Mesendoderm (in vitro differentiated cells): ENCODE results near the gene MECP2.

Experiments
- DNase-seq: peaks from one replicate; pipeline ENCODE4 v3.0.0; 2013
- H2AK5ac ChIP-seq: 2 replicates; pipeline ENCODE4 v1.6.1; 2013; ENCODE audit warnings: low read length, inconsistent platforms
- H2BK120ac ChIP-seq: 2 replicates; pipeline ENCODE4 v1.6.1; 2013; ENCODE audit warnings: low read depth, mild to moderate bottlenecking, low read length, moderate library complexity, mixed read lengths
- H2BK15ac ChIP-seq: replicated peaks from 2 replicates; pipeline ENCODE4 v1.6.1; 2013; ENCODE audit warnings: low read depth, mild to moderate bottlenecking, moderate library complexity
- H2BK5ac ChIP-seq: 2 replicates; pipeline ENCODE4 v1.6.1; 2013; ENCODE audit warnings: low read length, inconsistent platforms
- H3K18ac ChIP-seq: 2 replicates; pipeline ENCODE4 v1.6.1; 2013; ENCODE audit warnings: mild to moderate bottlenecking, low read length, mixed read lengths
- H3K23ac ChIP-seq: one replicate; pipeline ENCODE4 v1.6.1; 2013; ENCODE audit warnings: low read length
- H3K27ac ChIP-seq: 2 replicates; pipeline ENCODE4 v1.5.1; 2013; ENCODE audit warnings: low read depth, mild to moderate bottlenecking, inconsistent platforms, low read length, moderate library complexity
- H3K27me3 ChIP-seq: 2 replicates; pipeline ENCODE4 v1.6.1; 2013; ENCODE audit warnings: low read length, control low read depth, mild to moderate bottlenecking, inconsistent platforms; ENCODE audit not compliant: insufficient read depth, poor library complexity
- H3K36me3 ChIP-seq: 2 replicates; pipeline ENCODE4 v1.6.1; 2013; ENCODE audit warnings: low read length, inconsistent platforms; ENCODE audit not compliant: control insufficient read depth, insufficient read depth
- H3K4ac ChIP-seq: one replicate; pipeline ENCODE4 v1.6.1; 2013; ENCODE audit warnings: low read depth, mild to moderate bottlenecking, low read length, moderate library complexity
- H3K4me1 ChIP-seq: 2 replicates; pipeline ENCODE4 v1.6.1; 2013; ENCODE audit warnings: low read depth, low read length, inconsistent platforms; ENCODE audit not compliant: control insufficient read depth
- H3K4me2 ChIP-seq: 2 replicates; pipeline ENCODE4 v1.6.1; 2013; ENCODE audit warnings: low read length
- H3K4me3 ChIP-seq: 2 replicates; pipeline ENCODE4 v1.5.1; 2013; ENCODE audit warnings: mild to moderate bottlenecking, low read length
- H3K56ac ChIP-seq: one replicate; pipeline ENCODE4 v1.6.1; 2013; ENCODE audit warnings: low read length
- H3K79me1 ChIP-seq: 2 replicates; pipeline ENCODE4 v1.6.1; 2013; ENCODE audit warnings: low read length, inconsistent platforms
- H3K79me2 ChIP-seq: 2 replicates; pipeline ENCODE4 v1.6.1; 2013; ENCODE audit warnings: mild to moderate bottlenecking, low read length; ENCODE audit not compliant: control insufficient read depth, insufficient read depth
- H3K9ac ChIP-seq: 2 replicates; pipeline ENCODE4 v1.6.1; 2013; ENCODE audit warnings: low read length, inconsistent platforms
- H4K5ac ChIP-seq: one replicate; pipeline ENCODE4 v1.6.1; 2013; ENCODE audit warnings: low read length
- H4K8ac ChIP-seq: one replicate; pipeline ENCODE4 v1.6.1; 2013; ENCODE audit warnings: low read depth, mild to moderate bottlenecking, control low read depth, low read length, moderate library complexity
- WGBS: extraction: QIAGEN DNeasy Blood & Tissue Kit; methylation state at CpG from one replicate; pipeline ENCODE4 v1.1.7; 2013; ENCODE audit warnings: low lambda C conversion rate, missing lambda C conversion rate; ENCODE audit not compliant: insufficient coverage; ENCODE audit errors: extremely low coverage; 5-methylcytosine and 5-hydroxymethylcytosine counted together

MECP2 gene

DNA sequence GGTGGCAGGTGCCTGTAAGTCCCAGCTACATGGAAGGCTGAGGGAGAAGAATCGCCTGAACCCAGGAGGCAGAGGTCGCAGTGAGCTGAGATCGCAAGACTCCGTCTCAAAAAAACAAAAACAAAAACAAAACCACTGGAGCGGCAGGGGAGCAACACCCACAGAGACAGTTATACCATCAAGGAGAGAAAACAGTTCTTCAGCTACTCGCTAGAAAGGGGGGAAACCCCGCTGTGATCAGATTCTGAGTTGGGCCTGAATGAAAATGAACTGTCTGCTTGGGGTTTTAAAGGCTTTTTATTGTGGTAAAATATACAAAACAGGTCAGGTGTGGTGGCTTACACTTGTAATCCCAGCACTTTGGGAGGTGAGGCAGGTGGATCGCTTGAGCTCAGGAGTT, 61.0 kb downstream of the MECP2 start:
- no peak for DNase-seq
- WGBS, result no CpG with 5 or more reads among the region's 8 CpGs

DNA sequence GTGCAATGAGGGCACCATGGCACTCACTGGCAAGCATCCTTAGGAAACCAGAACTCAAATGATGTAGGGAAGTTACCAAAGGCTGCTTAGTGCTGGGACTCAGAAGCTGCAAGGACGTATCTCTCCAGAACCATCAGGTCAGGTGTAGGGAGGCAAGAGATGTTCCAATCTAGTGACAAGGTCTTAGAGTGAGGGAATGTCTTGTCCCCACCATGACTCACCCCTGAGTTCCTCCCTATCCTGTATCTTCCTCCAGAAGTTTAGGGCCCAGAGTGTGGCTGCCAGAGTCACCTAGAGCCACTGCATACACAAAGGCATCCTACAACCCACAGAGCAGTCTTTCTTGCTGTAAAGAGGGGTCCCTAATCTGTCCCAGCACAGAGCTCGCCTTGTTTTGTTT, 63.7 kb downstream of the MECP2 start:
- no peaks in the 10 kb centered on the region for H3K79me1 ChIP-seq
- no CpG with 5 or more reads among the region's 2 CpGs for WGBS
- no peaks in the 10 kb centered on the region for H3K36me3 ChIP-seq

More for the DNA sequence above, 61.0 kb downstream of the MECP2 start:
- H4K5ac ChIP-seq, result no peak overlapping the region
- H3K56ac ChIP-seq, result no peak overlapping the region
- no peak overlapping the region for H3K23ac ChIP-seq
- no peaks in the 10 kb centered on the region for H3K4me1 ChIP-seq
- H3K27ac ChIP-seq, result no peak overlapping the region
- no peak overlapping the region for H3K4me2 ChIP-seq
- H3K27me3 ChIP-seq, result no peaks in the 10 kb centered on the region
- H2AK5ac ChIP-seq, result no peak overlapping the region
- no peak overlapping the region for H2BK120ac ChIP-seq
- no peaks in the 10 kb centered on the region for H3K79me1 ChIP-seq
- H2BK5ac ChIP-seq, result no peak overlapping the region
- H3K79me2 ChIP-seq, result no peaks in the 10 kb centered on the region
- no peak overlapping the region for H3K4ac ChIP-seq
- H3K18ac ChIP-seq, result no peak overlapping the region
- no peaks in the 10 kb centered on the region for H3K36me3 ChIP-seq
- H3K9ac ChIP-seq, result no peak overlapping the region
- H2BK15ac ChIP-seq, result no peak overlapping the region
- no peak overlapping the region for H4K8ac ChIP-seq
- no peak overlapping the region for H3K4me3 ChIP-seq

DNA sequence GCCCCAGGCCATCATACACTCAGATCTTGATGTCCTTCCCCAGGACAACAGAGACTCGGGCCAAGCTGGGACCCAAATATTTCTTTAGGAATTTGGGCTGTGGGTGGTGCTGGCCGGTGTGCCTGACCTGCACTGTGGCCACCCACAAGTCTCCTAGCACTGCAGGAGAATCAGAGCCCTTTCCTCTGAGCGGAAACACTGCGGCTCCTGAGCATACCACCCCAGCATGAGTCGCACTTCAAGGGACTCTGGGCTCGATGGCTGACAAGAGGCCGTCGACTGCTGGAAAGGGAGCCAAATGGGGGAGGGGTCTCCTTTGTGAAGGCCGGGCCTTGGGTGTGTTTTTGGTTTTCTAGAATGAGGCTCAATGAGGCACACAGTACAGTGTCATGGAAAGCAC, 64.9 kb downstream of the MECP2 start:
- Histone ChIP-seq H3K4me2 (no peak overlapping the region), H3K27me3 (no peaks in the 10 kb centered on the region), H2BK120ac (no peak overlapping the region), H2AK5ac (no peak overlapping the region), H4K8ac (no peak overlapping the region), H3K4me1 (no peaks in the 10 kb centered on the region), H2BK5ac (no peak overlapping the region), H3K9ac (no peak overlapping the region), H3K56ac (no peak overlapping the region), H4K5ac (no peak overlapping the region), H3K23ac (no peak overlapping the region), H3K79me2 (no peaks in the 10 kb centered on the region), H3K4me3 (no peak overlapping the region), H3K27ac (no peak overlapping the region), H2BK15ac (no peak overlapping the region), H3K18ac (no peak overlapping the region), H3K36me3 (no peaks in the 10 kb centered on the region), H3K4ac (no peak overlapping the region), H3K79me1 (no peaks in the 10 kb centered on the region)
- no CpG with 5 or more reads among the region's 9 CpGs for WGBS
- DNase-seq, result peak; percentile 63

More for the DNA sequence above, 63.7 kb downstream of the MECP2 start:
- H3K18ac ChIP-seq, result no peak overlapping the region
- DNase-seq, result no peak
- no peak overlapping the region for H3K4me3 ChIP-seq
- no peak overlapping the region for H3K27ac ChIP-seq
- H3K4me2 ChIP-seq, result no peak overlapping the region
- no peaks in the 10 kb centered on the region for H3K27me3 ChIP-seq
- H2AK5ac ChIP-seq, result no peak overlapping the region
- no peak overlapping the region for H2BK120ac ChIP-seq
- H2BK5ac ChIP-seq, result no peak overlapping the region
- H3K23ac ChIP-seq, result no peak overlapping the region
- H4K5ac ChIP-seq, result no peak overlapping the region
- no peak overlapping the region for H3K9ac ChIP-seq
- no peaks in the 10 kb centered on the region for H3K4me1 ChIP-seq
- no peak overlapping the region for H4K8ac ChIP-seq
- H3K79me2 ChIP-seq, result no peaks in the 10 kb centered on the region
- H3K4ac ChIP-seq, result no peak overlapping the region
- H2BK15ac ChIP-seq, result no peak overlapping the region
- no peak overlapping the region for H3K56ac ChIP-seq

DNA sequence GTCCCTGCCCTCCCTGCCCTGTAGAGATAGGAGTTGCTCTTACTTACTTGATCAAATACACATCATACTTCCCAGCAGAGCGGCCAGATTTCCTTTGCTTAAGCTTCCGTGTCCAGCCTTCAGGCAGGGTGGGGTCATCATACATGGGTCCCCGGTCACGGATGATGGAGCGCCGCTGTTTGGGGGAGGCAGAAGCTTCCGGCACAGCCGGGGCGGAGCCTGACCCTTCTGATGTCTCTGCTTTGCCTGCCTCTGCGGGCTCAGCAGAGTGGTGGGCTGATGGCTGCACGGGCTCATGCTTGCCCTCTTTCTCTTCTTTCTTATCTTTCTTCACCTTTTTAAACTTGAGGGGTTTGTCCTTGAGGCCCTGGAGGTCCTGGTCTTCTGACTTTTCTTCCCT, 65.4 kb downstream of the MECP2 start:
- Histone ChIP-seq H3K4me3 (no peak overlapping the region), H3K4me1 (no peaks in the 10 kb centered on the region), H3K79me2 (no peaks in the 10 kb centered on the region), H3K9ac (no peak overlapping the region), H3K79me1 (no peaks in the 10 kb centered on the region), H3K18ac (no peak overlapping the region), H2AK5ac (no peak overlapping the region), H3K23ac (no peak overlapping the region), H2BK120ac (no peak overlapping the region), H3K36me3 (no peaks in the 10 kb centered on the region), H3K27ac (no peak overlapping the region), H3K56ac (no peak overlapping the region), H3K4me2 (no peak overlapping the region), H3K27me3 (no peaks in the 10 kb centered on the region), H4K8ac (no peak overlapping the region), H4K5ac (no peak overlapping the region), H2BK15ac (no peak overlapping the region), H3K4ac (no peak overlapping the region), H2BK5ac (no peak overlapping the region)
- WGBS, result no CpG with 5 or more reads among the region's 11 CpGs
- no peak for DNase-seq

DNA sequence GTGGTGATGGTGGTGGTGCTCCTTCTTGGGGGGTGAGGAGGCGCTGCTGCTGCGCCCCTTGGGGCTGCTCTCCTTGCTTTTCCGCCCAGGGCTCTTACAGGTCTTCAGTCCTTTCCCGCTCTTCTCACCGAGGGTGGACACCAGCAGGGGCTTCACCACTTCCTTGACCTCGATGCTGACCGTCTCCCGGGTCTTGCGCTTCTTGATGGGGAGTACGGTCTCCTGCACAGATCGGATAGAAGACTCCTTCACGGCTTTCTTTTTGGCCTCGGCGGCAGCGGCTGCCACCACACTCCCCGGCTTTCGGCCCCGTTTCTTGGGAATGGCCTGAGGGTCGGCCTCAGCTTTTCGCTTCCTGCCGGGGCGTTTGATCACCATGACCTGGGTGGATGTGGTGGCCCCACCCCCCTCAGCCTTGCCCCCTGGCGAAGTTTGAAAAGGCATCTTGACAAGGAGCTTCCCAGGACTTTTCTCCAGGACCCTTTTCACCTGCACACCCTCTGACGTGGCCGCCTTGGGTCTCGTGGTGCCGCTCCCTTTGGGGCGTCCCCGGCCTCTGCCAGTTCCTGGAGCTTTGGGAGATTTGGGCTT, 66.7 kb downstream of the MECP2 start:
- Histone ChIP-seq H2BK120ac (no peak overlapping the region), H2AK5ac (no peak overlapping the region), H4K8ac (no peak overlapping the region), H3K36me3 (no peaks in the 10 kb centered on the region), H2BK15ac (no peak overlapping the region), H3K79me1 (no peaks in the 10 kb centered on the region), H3K4ac (no peak overlapping the region), H3K4me3 (no peak overlapping the region), H3K56ac (no peak overlapping the region), H3K4me2 (no peak overlapping the region), H3K18ac (no peak overlapping the region), H3K23ac (no peak overlapping the region), H3K4me1 (no peaks in the 10 kb centered on the region), H3K9ac (no peak overlapping the region), H2BK5ac (no peak overlapping the region), H3K27ac (no peak overlapping the region), H3K27me3 (no peaks in the 10 kb centered on the region), H3K79me2 (no peaks in the 10 kb centered on the region), H4K5ac (no peak overlapping the region)
- no CpG with 5 or more reads among the region's 29 CpGs for WGBS
- DNase-seq, result no peak

DNA sequence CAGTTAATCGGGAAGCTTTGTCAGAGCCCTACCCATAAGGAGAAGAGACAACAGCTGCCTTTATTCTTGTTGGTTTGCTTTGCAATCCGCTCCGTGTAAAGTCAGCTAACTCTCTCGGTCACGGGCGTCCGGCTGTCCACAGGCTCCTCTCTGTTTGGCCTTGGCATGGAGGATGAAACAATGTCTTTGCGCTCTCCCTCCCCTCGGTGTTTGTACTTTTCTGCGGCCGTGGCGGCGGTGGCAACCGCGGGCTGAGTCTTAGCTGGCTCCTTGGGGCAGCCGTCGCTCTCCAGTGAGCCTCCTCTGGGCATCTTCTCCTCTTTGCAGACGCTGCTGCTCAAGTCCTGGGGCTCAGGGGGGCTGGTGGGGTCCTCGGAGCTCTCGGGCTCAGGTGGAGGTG, 67.3 kb downstream of the MECP2 start:
- no peak overlapping the region for H3K4ac ChIP-seq

More for the DNA sequence above, 67.3 kb downstream of the MECP2 start:
- DNase-seq, result no peak
- no peak overlapping the region for H3K4me3 ChIP-seq
- H4K8ac ChIP-seq, result no peak overlapping the region
- no peak overlapping the region for H3K56ac ChIP-seq
- H4K5ac ChIP-seq, result no peak overlapping the region
- H3K4me2 ChIP-seq, result no peak overlapping the region
- no peak overlapping the region for H2AK5ac ChIP-seq
- H3K4me1 ChIP-seq, result no peaks in the 10 kb centered on the region
- H3K23ac ChIP-seq, result no peak overlapping the region
- no peak overlapping the region for H3K9ac ChIP-seq
- H2BK5ac ChIP-seq, result no peak overlapping the region
- H3K36me3 ChIP-seq, result no peaks in the 10 kb centered on the region
- no peak overlapping the region for H3K18ac ChIP-seq
- no peak overlapping the region for H2BK120ac ChIP-seq
- WGBS, result no CpG with 5 or more reads among the region's 20 CpGs
- H3K27ac ChIP-seq, result no peak overlapping the region
- H3K79me2 ChIP-seq, result no peaks in the 10 kb centered on the region
- H3K27me3 ChIP-seq, result no peaks in the 10 kb centered on the region
- no peak overlapping the region for H2BK15ac ChIP-seq
- H3K79me1 ChIP-seq, result no peaks in the 10 kb centered on the region
